ENCODE data around the gene FGF23.
"Not testable (repeated sequence)": the region's sequence is repeated elsewhere in the genome, so short reads cannot be mapped to it uniquely, and the experiment has no call there.

FGF23 gene

DNA sequence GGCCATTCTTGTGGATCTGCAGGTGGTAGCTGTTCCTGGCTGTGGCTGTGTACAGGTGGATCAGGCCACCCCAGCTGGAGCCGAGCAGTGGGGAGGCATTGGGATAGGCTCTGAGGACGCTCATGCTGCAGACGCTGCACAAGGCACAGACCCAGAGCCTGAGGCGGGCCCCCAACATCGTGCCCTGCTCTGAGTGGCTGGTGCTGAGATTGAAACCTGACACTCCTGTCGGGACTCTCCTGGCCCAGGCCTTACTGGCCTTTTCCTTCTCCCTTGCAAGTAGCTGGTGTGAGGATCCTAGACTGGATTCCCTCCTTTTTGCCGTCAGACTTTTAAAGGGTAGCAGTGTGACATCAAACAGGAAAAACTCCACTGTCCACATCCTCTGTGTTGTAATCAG lies at the start of gene FGF23:
TSS of gene FGF23 (minus strand) at position 308 of the 400 bp plus-strand sequence. CDS start at position 178, 130 bp downstream.
- no peak for DNase-seq (ENCODE audit: low spot score)

DNA sequence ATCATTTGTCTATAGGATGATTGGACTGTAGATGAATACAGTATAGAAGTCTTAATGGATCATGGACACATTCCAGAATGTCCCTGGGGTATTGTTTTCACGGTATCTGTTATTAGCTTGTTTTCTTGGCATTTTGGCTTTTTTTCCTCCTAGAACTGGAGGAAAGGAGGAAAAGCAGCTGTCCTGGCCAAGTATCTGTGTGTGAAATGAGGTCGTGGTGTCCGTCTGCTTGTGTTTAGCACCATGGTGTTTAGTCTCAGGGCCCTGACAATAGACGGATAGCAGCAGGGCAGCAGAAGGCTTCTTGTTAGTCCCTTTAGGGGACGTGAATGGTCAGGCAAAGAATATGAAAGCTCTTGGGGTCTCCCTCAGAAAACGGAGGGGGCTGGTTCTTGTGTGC lies 44.9 kb upstream of the FGF23 start:
- no peak for DNase-seq (ENCODE audit: low spot score)

DNA sequence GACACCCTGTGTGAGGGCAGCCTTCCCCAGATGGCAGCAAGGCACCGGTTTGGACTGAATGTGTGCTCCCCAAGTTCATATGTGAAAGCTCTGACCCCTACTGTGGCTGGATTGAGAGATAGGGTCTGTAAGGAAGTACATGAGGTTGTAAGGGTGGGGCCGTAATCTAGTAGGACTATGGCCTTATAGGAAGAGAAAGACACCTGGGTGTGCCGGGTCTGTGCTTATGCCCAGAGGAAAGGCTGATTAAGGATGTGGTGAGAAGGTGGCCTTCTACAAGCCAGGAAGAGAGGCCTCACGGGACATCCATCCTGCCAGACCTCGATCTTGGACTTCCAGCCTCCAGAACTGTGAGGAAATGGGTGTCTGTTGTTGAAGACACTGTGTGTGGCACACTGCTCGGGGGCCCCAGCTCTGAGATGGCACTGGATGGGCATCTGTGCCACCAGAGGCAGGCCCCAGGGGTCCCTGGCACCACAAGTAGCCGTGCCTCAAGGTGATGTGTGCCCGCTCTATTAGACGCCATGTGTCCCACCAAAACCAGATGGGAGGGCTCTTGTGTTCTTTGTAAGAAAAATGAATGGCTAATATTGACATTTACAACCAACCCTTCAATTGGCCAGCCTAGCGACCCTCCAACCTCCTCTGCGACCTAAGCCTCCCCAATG lies 44.1 kb upstream of the FGF23 start:
- DNase-seq (ENCODE audit: low spot score), result no peak

DNA sequence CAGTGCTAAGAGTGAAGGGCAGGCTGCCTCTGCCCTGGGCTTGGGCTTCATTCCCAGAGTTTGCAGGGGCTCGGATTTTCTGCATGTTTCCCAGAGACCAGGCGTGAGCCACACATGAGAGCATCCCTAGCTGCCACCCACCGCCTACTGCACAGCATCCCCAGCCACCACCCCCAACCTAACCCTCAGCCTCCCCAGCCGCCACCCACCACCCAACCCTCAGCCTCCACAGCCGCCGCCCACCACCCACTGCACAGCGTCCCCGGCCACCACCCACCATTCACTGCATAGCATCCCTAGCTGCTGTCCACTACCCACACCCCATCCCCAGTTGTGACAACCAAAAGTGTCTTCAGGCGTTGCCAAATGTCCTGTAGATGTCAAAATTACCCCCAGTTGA lies 43.5 kb upstream of the FGF23 start:
- DNase-seq (ENCODE audit: low spot score), result no peak

DNA sequence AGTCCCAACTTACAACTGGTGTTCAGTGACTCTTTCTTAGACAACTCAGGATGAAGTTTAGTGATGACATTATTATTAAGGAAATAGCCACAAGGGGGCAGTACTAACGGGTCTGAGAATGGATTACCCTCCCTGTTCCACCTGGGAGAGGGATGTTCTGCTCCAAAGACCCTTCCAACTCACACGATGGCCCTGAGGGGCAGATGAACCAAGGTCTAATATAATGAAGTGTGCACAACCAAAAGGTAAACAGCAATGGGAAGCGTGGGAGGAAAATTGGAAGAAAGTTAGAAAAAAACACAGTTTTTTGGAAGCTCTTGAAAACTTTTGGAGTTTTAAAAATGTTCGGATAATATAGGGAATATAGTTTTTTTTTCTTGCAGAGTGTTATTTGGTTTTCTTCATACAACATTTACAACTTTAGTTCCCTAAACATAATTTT lies 42.1 kb upstream of the FGF23 start:
- peak; percentile 54 for DNase-seq (ENCODE audit: low spot score)

DNA sequence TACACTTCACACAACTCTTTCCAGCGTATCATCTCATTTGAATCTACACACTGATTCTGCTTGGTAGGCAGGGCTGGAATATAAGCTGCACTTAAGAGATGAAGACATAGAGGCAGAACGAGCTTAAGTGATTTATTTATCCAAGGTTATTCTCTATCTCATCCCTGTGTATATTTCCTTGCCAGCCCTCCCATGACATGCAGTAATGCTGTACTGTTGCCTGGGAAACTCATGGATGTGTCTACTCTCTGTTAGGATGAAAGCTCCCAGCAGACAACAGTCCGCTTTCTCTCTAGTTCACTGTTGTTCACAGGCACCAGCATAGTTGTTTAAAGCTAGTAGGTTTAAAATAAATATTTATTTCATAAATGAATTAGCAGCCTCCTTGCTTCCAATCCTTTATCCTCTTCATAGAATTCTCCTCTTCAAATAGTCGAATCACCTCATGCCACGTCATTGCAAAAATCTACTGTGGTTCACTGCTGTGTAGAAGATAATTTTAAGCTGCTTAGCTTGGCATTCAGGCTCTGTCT lies 40.7 kb upstream of the FGF23 start:
- DNase-seq (ENCODE audit: low spot score), result no peak

DNA sequence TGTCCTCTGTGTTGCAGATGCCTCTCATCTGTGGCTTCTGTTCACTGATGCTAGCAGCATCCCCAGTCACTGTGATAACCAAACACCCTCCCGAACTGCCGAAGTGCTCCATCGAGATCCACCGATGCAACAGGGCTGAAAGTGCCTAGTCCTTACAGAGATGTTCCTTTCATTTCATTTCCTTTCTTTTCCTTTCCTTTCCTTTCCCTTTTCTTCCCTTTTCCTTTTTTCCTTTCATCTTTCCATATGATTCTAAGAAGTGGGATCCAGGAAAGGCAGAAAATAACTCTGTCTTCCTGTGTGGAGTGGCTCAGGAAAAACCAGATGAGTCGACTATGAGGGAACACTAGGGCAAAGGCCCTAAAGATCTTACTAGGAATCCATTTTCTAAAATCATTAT lies 39.4 kb upstream of the FGF23 start:
- DNase-seq (ENCODE audit: low spot score), result no peak

DNA sequence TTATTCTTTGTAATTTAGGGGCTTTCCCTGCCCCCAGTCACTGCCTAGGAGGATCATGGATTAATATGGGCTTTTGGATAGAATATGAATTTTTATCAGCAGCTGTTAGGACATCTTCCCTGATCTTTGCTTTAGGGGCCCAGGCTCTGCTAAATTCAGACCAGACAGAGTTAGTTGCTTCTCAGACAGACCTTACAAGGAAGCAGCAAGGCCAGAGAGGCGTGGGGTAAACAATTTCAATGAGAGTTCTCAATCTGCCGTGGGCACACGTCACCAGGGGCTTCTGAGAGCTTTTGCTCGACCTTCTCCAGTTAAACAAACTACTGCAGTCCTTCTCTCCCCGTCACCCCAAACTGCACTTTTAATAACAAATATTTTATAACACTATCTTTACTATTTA lies 38.4 kb upstream of the FGF23 start:
- no peak for DNase-seq (ENCODE audit: low spot score)

DNA sequence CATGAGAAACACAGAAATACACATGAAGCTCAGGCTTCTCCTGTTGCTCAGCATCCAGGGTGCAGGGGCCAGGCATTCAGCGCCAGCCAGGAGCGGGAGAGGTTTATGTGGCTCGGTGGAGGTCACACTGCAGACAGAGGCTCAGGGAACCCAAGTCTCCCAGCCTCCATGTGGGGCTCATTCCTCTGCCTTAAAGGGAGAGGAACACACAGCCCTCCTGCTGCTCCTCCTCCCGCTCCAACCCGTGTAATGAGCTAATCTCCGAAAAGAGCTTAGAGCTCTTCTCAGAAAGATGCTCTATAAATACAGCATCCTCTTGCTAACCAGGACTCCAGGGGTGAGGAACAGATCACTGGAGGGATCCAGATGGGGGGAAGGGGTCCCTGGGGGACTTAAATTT lies 37.9 kb upstream of the FGF23 start:
- no peak for DNase-seq (ENCODE audit: low spot score)

DNA sequence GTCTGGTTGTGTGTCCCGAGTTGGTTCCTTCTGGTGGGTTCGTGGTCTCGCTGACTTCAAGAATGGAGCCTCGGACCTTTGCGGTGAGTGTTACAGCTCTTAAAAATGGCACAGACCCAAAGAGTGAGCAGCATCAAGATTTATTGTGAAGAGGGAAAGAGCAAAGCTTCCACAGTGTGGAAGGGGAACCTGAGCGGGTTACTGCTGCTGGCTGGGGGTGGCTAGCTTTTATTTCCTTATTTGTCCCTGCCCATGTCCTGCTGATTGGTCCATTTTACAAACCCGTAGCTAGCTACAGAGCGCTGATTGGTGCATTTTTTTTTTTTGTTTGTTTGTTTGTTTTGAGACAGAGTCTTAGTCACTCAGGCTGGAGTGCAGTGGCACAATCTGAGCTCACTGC lies 36.8 kb upstream of the FGF23 start:
- DNase-seq (ENCODE audit: low spot score), result no peak

DNA sequence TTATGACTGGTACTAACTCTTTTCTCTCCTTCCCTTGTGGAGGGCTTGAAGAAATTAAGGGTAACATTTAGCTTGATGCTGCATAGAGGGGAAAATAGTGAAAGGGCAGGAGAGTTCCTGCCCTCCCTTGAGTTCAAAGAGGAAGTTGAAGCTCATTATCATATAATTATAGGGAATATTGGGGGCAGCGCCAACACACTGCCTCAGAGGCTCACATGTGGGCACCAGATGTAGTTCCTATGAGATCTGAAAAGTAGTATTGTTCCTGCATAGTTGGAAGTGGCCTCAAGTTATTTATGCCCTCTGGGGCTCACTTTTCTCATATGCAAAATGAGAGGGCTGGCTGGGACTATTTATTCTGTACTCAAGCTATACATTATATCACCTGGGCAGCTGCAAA lies 33.0 kb upstream of the FGF23 start:
- DNase-seq (ENCODE audit: low spot score), result no peak

DNA sequence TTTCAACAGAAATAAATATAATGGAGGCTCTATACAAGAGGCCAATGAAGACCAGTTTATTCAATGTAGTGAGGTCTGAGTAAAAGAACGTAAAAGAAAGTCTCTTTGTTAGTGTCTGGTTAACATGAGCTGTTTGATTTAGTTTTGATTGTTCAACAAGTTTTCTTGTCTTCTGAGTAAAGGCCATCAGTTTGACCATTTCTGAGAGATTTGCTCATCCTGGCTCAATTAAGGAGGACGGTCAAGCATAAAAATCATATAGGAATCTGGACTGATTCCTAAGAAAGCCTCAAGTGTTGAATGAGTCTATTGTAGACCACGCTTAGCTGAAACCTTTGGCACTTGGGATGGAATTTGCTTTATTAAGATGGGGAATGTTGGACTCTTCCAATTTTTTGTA lies 32.5 kb upstream of the FGF23 start:
- no peak for DNase-seq (ENCODE audit: low spot score)

DNA sequence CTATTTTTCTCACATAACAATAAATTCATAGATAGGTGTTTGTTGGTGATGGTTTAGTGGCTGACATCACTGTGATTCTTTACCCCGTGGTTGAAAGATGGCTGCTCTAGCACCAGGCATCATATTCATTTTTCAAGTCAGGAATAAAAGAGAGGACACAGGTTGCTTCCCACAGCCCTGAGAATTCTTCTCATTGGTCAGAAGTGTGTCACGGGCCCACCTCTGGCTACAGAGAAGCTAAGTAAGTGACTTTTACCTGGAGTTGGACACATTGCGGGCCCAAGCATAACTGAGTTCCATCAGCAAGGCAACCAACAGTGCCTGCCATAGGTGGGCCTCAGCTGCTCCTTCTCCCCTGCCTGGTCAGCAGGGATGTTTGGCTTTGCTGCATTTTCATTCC lies 27.6 kb upstream of the FGF23 start:
- DNase-seq (ENCODE audit: low spot score), result no peak

DNA sequence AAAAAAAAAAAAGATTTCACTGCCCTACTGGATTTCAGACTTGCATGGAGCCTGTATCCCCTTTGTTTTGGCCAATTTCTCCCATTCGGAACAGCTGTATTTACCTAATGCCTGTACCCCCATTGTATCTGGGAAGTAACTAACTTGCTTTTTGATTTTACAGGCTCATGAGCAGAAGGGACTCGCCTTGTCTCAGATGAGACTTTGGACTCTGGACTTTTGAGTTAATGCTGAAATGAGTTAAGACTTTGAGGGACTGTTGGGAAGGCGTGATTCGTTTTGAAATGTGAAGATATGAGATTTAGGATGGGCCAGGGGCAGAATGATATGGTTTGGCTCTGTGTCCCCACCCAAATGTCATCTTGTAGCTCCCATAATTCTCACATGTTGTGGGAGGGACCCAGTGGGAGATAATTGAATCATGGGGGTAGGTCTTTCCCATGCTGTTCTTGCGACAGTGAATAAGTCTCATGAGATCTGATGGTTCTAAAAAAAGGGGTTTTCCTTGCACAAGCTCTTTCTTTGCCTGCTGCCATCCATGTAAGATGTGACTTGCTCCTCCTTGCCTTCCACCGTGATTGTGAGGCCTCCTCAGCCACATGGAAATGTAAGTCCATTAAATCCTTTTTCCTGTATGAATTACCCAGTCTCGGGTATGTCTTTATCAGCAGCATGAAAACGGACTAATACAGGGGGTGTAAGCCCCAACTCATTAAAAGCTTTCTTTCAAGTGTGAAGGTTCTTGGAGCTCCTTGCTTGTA lies 25.5 kb upstream of the FGF23 start:
- not testable (repeated sequence) for DNase-seq (ENCODE audit: low spot score)

DNA sequence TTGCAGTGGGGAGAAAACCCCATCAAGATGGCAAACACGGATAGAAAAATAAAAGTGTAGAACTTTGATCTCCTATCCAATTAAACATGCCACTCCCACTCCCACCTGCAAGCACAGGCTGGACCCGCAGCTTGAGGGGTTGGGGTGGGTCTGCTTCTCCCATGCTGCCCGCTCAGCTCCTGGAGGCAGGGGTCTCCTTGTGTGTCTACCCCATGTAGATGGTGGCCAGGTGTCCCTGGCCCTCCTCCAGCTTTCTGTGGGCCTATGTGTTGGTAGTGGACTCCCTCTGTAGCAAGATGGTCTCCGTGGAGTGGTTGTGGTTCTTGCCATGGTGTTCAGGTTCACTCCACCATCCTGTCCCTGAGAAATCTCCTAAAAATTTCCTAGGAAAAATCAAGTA lies 23.5 kb upstream of the FGF23 start:
- no peak for DNase-seq (ENCODE audit: low spot score)

DNA sequence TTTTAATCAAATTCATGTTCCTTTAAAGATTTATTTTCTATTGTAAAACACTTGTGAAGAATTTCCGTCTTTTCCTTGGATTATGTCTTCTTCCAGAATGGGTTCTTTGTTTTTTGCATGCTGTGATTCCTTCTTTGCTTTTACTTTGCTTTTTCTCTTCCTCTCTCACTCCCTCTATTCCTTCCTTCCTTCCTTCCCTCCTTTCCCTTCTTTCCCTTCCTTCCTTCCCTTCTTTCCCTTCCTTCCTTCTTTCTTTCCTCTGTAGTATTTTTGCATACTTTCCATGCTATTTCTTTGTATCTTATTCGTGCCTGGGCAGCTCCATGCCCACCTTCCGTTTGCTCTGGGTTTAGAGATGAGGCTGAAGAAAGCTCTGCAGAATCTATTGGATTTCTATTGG lies 21.6 kb upstream of the FGF23 start:
- no peak for DNase-seq (ENCODE audit: low spot score)

DNA sequence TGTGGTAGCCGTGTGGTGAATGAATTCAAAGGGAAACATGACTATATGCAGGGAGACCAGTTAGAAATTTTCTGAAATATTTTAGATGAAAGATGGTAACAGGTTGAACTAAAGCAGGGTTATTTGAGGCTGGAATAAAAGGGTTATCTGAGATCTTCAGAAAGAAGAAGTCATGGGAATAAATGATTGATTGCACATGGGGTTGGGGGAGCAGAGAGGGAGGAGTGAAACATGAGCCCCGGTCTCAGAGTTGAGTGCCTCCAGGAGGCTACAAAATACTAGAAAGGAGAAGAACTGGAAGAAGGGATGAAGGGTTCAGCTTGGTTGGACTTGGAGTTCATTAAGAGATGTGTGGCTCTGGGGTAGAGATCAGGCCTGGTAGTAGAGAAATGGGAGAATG lies 16.3 kb upstream of the FGF23 start:
- no peak for DNase-seq (ENCODE audit: low spot score)

DNA sequence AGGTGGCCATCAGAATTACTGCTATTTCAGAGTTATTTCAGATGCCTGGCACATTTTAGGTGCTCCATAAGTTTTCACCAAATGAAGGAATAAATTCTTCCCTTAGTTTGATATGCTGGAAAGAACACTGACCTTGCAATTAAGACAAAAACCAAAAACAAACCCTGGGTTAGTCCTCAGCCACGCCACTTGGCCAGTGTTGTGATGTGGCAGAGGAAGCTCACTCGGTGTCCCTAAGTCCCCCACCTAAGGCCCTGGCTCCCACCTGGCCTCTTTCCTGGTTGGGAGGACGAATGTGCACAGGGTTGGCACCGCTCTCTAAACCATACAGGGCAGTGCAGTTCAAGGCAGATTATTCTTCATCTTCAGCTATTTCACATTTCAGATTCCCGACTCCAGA lies 13.7 kb upstream of the FGF23 start:
- no peak for DNase-seq (ENCODE audit: low spot score)

DNA sequence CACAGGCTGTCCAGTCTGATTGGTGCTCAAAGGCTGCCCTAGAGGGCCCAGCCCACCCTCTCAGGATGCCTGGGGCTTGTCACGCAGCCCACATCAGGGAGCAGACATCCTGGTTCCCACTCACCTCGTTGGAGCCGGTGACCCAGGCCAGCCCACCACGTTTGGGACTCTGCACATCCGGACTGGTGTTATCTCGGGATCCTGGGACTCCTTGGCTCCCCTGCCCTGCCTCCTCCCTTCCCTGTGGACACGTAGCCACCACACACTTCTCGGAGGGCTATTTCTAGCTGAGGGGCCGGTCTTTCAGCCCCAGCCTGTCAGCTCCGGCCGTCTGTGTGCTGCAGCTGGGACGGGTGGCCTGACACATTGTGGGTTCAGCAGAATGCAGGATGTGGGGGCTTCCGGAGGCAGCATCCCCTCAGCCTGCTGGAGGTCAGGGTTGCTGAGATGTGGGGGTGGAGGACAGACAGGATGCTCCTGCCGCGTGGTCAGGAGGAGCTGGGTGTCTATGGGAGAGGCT lies 12.8 kb upstream of the FGF23 start:
- DNase-seq (ENCODE audit: low spot score), result no peak

DNA sequence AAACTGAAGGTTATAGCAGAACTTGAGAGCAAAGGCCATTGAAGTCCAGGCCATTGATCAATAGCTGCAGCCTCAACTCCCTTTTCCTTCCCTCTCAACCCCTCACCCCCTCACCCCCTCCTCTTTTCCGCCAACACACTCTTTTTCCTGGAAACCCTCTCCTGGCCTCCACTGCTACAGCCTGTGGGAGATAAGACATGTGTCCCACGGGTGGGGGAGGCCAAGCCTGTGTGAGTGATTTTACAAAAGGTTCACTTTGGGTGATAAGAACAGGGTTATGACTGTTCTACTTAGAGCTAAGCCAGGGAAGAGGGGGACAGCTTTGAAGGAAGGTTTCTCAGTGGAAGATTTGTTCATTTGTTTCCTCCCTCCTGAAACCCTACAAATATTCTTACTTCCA lies 9.2 kb upstream of the FGF23 start:
- DNase-seq (ENCODE audit: low spot score), result no peak

DNA sequence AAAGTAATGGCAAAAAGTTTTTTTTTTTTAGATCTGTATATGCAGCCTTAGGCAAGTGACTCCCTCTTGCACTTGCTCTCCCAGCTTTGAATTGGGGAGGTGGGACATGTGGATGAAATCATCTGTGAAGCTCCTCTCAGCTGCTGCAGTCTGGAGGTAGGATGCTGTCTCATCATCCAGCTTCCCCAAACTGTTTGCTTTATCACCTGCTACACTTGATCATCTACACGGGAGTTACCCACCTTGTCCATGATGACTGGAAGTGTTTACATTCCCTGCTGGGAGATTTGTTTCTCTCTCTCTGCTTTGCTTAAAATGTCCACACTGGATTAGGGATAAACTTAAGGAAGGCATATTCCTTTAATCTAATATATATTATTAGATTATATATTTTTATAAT lies 8.5 kb upstream of the FGF23 start:
- no peak for DNase-seq (ENCODE audit: low spot score)

DNA sequence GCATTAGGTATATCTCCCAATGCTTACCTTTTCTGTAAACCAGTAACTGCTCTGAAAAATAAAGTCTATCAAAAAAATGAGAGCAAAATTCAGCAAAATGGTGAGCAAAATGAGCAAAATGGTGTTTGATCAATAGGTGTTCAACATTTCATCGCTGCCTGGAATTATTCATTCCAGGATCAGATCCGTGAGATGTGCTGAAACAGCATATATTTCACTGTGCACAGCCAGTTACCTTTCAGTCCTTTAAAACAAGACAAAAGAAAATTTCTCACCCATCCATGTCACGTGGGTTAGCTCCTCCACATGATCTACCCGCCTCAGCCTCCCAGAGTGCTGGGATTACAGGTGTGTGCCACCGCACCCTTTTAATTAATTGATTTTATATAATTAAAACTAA lies 8.1 kb upstream of the FGF23 start:
- DNase-seq (ENCODE audit: low spot score), result no peak

DNA sequence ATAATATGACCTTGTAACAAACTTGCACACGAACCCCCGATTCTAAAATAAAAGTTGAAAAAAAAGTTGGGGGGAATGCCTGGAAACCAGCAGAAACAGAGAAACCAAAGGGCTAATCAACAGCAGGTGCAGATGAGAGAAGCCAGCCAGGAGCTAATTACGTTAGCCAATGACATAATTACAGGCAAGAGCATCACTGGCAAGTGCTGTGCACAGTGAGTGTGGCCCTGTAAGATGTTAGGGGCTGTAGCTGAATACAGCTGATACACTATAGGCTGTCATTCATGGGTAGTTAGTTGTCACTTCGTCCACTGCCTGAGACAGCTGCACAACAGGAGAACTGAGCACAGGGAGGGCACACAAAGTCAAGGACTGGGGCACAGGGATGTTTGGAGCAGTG lies 7.3 kb upstream of the FGF23 start:
- no peak for DNase-seq (ENCODE audit: low spot score)
